OCI-LY7 (cell line): Measurements from ENCODE around the gene CENPC. TPM values are rescaled to one million over a fixed set of nuclear protein-coding genes. Genes with fewer than 3 reads are reported as not detected.
A peak's percentile ranks its signal among the peaks of the same experiment; 100 is the strongest.

Experiments used
- BruUV-seq: library from RNA; stranded (reverse); fragments of 400-500 nt; replicated peaks from 2 replicates; lab custom pipeline; 2021; lab: Mats Ljungman, UMichigan
- CTCF ChIA-PET: fragments of 300-600 bp; sonication (Branson Sonifier 250); formaldehyde crosslinking; loops from one replicate; lab custom pipeline; 2022; ENCODE audit warnings: antibody characterized with exemption; ENCODE audit not compliant: unreplicated experiment; lab: Charles Lee
- POLR2A ChIA-PET: fragments of 300-600 bp; sonication (Branson Sonifier 250); formaldehyde crosslinking; loops from one replicate; lab custom pipeline; 2022; ENCODE audit warnings: antibody characterized with exemption; lab: Charles Lee
- DNase-seq: peaks from one replicate; pipeline ENCODE4 v3.0.0-alpha.2; 2015; ENCODE audit warnings: low spot score
- H2AFZ ChIP-seq: fragments of 200-600 bp; sonication (generic), shearing (Covaris generic); 2 replicates; pipeline ENCODE4 v1.6.1; 2014; ENCODE audit warnings: mild to moderate bottlenecking, antibody characterized with exemption, low read length, moderate library complexity
- H3K27ac ChIP-seq: fragments of 200-600 bp; sonication (generic); 2 replicates; pipeline ENCODE4 v1.5.1; 2014; ENCODE audit warnings: mixed run types, low read depth, mild to moderate bottlenecking, moderate library complexity, low read length, inconsistent platforms; ENCODE audit not compliant: poor library complexity, severe bottlenecking
- H3K36me3 ChIP-seq: fragments of 200-600 bp; sonication (generic); 2 replicates; pipeline ENCODE4 v1.6.1; 2014; ENCODE audit warnings: mild to moderate bottlenecking, antibody characterized with exemption, low read length, moderate library complexity, mixed read lengths; ENCODE audit not compliant: insufficient read depth
- H3K4me1 ChIP-seq: fragments of 200-600 bp; sonication (generic); 2 replicates; pipeline ENCODE4 v1.5.1; 2014; ENCODE audit warnings: mild to moderate bottlenecking, low read length; ENCODE audit not compliant: insufficient read depth, poor library complexity, severe bottlenecking
- H3K4me2 ChIP-seq: fragments of 200-600 bp; sonication (generic); 2 replicates; pipeline ENCODE4 v1.6.1; 2014; ENCODE audit warnings: mild to moderate bottlenecking, low read length
- H3K4me3 ChIP-seq: fragments of 200-600 bp; sonication (generic); 2 replicates; pipeline ENCODE4 v1.5.1; 2014; ENCODE audit warnings: mild to moderate bottlenecking, low read depth, low read length; ENCODE audit not compliant: poor library complexity, severe bottlenecking
- H3K79me2 ChIP-seq: fragments of 200-600 bp; sonication (generic); 2 replicates; pipeline ENCODE4 v1.6.1; 2016; ENCODE audit warnings: low read depth, mild to moderate bottlenecking, low read length, moderate library complexity, mixed read lengths; ENCODE audit not compliant: insufficient read depth
- H3K9me2 ChIP-seq: fragments of 200-600 bp; sonication (generic); 2 replicates; pipeline ENCODE4 v1.6.1; 2016; ENCODE audit warnings: mild to moderate bottlenecking, low read length, mixed read lengths; ENCODE audit not compliant: insufficient read depth
- H3K9me3 ChIP-seq: fragments of 200-600 bp; sonication (generic); 2 replicates; pipeline ENCODE4 v1.6.1; 2014; ENCODE audit warnings: mild to moderate bottlenecking, mixed run types, low read length, mixed read lengths
- H4K20me1 ChIP-seq: fragments of 200-600 bp; sonication (generic); 2 replicates; pipeline ENCODE4 v1.6.1; 2014; ENCODE audit warnings: mild to moderate bottlenecking, antibody characterized with exemption, low read length, moderate library complexity, mixed read lengths; ENCODE audit not compliant: insufficient read depth
- EZH2phosphoT487 ChIP-seq: fragments of 200-600 bp; sonication (generic); IDR thresholded peaks from 2 replicates; pipeline ENCODE4 v1.6.1; 2018; ENCODE audit warnings: low read depth, borderline replicate concordance, mild to moderate bottlenecking, mixed run types, antibody characterized with exemption, low read length, moderate library complexity, mixed read lengths
- intact Hi-C: fragments of 100-400 bp; cut with micrococcal nuclease; formaldehyde crosslinking; loops from one replicate; pipeline ENCODE4 v1.10.0; 2022; ENCODE audit not compliant: unreplicated experiment
- total RNA-seq, 2 experiments: library from RNA; depleted of rRNA in 1 of 2; stranded (reverse); fragments of >200 nt in 1 of 2; shearing (Covaris generic) in 1 of 2; gene quantifications; 2 replicates each; pipeline ENCODE4 v1.2.3, GENCODE V29; 2014 to 2022
- TF ChIP-seq, protein P1 (sequence below): fragments of 200-600 bp; sonication (generic); conservative IDR thresholded peaks from 2 replicates; pipeline ENCODE4 v1.5.1; 2014; ENCODE audit warnings: mild to moderate bottlenecking, antibody characterized with exemption, low read length, moderate library complexity, mixed read lengths

The CENPC gene
- total RNA-seq, 2 experiments from 2014 or later: 46.2 to 55.4 TPM

DNA sequence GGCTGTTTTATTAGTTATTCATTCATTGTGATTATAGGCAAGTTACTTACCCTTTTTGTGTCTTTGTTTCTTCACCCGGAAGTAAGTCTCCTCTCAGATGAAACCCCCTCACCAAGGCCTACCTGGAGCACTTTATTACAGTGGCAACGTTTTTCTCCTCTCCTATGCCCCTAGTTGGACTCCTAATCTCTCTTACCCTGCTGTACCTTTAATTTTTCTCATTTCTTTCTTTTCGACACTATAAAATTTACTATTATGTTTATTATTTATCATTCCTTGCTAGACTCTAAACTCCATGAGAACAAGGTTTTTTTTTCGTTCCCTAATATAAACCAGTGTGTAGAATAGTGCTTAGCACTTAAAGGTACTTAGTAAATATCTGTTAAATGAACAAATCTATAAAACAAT lies 30.8 kb upstream of the CENPC start:
- peaks cover 72% of the 10 kb centered on the region for H3K4me1 ChIP-seq
- ChIA-PET CTCF (interaction anchor here (1.2 to 1.3 kb wide), 2 partner anchors 22 to 30 kb away, joined by 3 to 4 read pairs; no protein-coding TSS in a partner anchor), POLR2A (interaction anchor here (0.9 to 2.6 kb wide), 12 partner anchors 8 to 125 kb away, joined by 3 to 30 read pairs (median 6); partner anchors contain the start of genes CENPC and STAP1)
- peak overlapping the region; percentile 81 for H2AFZ ChIP-seq
- H3K4me2 ChIP-seq: peak overlapping the region; percentile 85
- BruUV-seq: TSS peak; percentile 83
- TF ChIP-seq EZH2phosphoT487: no peak
- TF ChIP-seq, protein P1, sequence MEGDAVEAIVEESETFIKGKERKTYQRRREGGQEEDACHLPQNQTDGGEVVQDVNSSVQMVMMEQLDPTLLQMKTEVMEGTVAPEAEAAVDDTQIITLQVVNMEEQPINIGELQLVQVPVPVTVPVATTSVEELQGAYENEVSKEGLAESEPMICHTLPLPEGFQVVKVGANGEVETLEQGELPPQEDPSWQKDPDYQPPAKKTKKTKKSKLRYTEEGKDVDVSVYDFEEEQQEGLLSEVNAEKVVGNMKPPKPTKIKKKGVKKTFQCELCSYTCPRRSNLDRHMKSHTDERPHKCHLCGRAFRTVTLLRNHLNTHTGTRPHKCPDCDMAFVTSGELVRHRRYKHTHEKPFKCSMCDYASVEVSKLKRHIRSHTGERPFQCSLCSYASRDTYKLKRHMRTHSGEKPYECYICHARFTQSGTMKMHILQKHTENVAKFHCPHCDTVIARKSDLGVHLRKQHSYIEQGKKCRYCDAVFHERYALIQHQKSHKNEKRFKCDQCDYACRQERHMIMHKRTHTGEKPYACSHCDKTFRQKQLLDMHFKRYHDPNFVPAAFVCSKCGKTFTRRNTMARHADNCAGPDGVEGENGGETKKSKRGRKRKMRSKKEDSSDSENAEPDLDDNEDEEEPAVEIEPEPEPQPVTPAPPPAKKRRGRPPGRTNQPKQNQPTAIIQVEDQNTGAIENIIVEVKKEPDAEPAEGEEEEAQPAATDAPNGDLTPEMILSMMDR: no peak
- DNase-seq: peak; percentile 51
- no peaks in the 10 kb centered on the region for H3K9me2 ChIP-seq
- H3K27ac ChIP-seq: peak overlapping the region; percentile 99
- H4K20me1 ChIP-seq: no peaks in the 10 kb centered on the region
- 0 out of 2 replicates have a peak, but pooled peaks cover 6% of the 10 kb centered on the region for H3K9me3 ChIP-seq
- peaks cover 57% of the 10 kb centered on the region; the same call in 1 of the 2 replicates for H3K79me2 ChIP-seq
- intact Hi-C loops: no loop called here
- H3K36me3 ChIP-seq: peaks cover 69% of the 10 kb centered on the region
- peak overlapping the region; percentile 61 for H3K4me3 ChIP-seq

GRCh38 chr4:67575232-67576058 lies 30.1 kb upstream of the CENPC start:
- POLR2A ChIA-PET: interaction anchor here (0.5 to 2.7 kb wide), 11 partner anchors 9 to 126 kb away, joined by 3 to 30 read pairs (median 5); partner anchors contain the start of genes CENPC and STAP1
- TF ChIP-seq, protein P1: no peak
- TF ChIP-seq EZH2phosphoT487: no peak
- intact Hi-C loops: loop anchor here (1.0 kb wide), 2 partner anchors 17 to 125 kb away; partner anchors contain the start of gene STAP1
- TSS peak; percentile 26 for BruUV-seq
- peak overlapping the region; percentile 81 for H2AFZ ChIP-seq
- H3K4me3 ChIP-seq: peak overlapping the region; percentile 61
- H4K20me1 ChIP-seq: no peaks in the 10 kb centered on the region
- peak overlapping the region; percentile 85 for H3K4me2 ChIP-seq
- DNase-seq: peak; percentile 90
- peaks cover 68% of the 10 kb centered on the region for H3K36me3 ChIP-seq
- CTCF ChIA-PET: interaction anchor here (1.2 to 1.3 kb wide), 2 partner anchors 22 to 29 kb away, joined by 3 to 4 read pairs; no protein-coding TSS in a partner anchor
- 0 out of 2 replicates have a peak, but pooled peaks cover 6% of the 10 kb centered on the region for H3K9me3 ChIP-seq
- peaks cover 63% of the 10 kb centered on the region; the same call in 1 of the 2 replicates for H3K79me2 ChIP-seq
- H3K4me1 ChIP-seq: peaks cover 66% of the 10 kb centered on the region
- peak overlapping the region; percentile 99 for H3K27ac ChIP-seq
- no peaks in the 10 kb centered on the region for H3K9me2 ChIP-seq
